MM.1S (cell line): ENCODE data around the gene DNAJC18.

ENCODE experiments used
- DNase-seq: peaks from one replicate; pipeline ENCODE4 v3.0.0-alpha.2; 2015
- H2AFZ ChIP-seq: fragments of 300-600 bp; sonication (generic); 2 replicates; pipeline ENCODE4 v1.6.0; 2016; ENCODE audit warnings: antibody characterized with exemption, low read length
- H3F3A ChIP-seq: fragments of 300-600 bp; sonication (generic); 2 replicates; pipeline ENCODE4 v1.6.1; 2016; ENCODE audit warnings: mild to moderate bottlenecking, antibody characterized with exemption, low read length, moderate library complexity, mixed read lengths; ENCODE audit not compliant: insufficient read depth
- H3K27ac ChIP-seq: fragments of 300-600 bp; sonication (generic); 2 replicates; pipeline ENCODE4 v1.5.1; 2016; ENCODE audit warnings: mild to moderate bottlenecking, low read length
- H3K27me3 ChIP-seq: fragments of 300-600 bp; sonication (generic); replicated peaks from 2 replicates; pipeline ENCODE4 v1.6.0; 2016; ENCODE audit warnings: low read length; ENCODE audit not compliant: insufficient read depth
- H3K36me3 ChIP-seq: fragments of 300-600 bp; sonication (generic); replicated peaks from 2 replicates; pipeline ENCODE4 v1.6.1; 2016; ENCODE audit warnings: mild to moderate bottlenecking, low read length, mixed read lengths; ENCODE audit not compliant: insufficient read depth
- H3K4me1 ChIP-seq: fragments of 300-600 bp; sonication (generic); 2 replicates; pipeline ENCODE4 v1.6.1; 2016; ENCODE audit warnings: low read length, mixed read lengths
- H3K4me2 ChIP-seq: fragments of 300-600 bp; sonication (generic); 2 replicates; pipeline ENCODE4 v1.6.0; 2016; ENCODE audit warnings: low read depth, low read length
- H3K4me3 ChIP-seq: fragments of 300-600 bp; sonication (generic); 2 replicates; pipeline ENCODE4 v1.5.1; 2016; ENCODE audit warnings: low read length, mixed read lengths
- H3K79me2 ChIP-seq: fragments of 300-600 bp; sonication (generic); 2 replicates; pipeline ENCODE4 v1.6.1; 2016; ENCODE audit warnings: mixed run types, low read length, mixed read lengths
- H3K9ac ChIP-seq: fragments of 300-600 bp; sonication (generic); 2 replicates; pipeline ENCODE4 v1.6.1; 2016; ENCODE audit warnings: low read length, mixed read lengths
- H3K9me2 ChIP-seq: fragments of 300-600 bp; sonication (generic); replicated peaks from 2 replicates; pipeline ENCODE4 v1.6.1; 2016; ENCODE audit warnings: mild to moderate bottlenecking, low read length, mixed read lengths; ENCODE audit not compliant: insufficient read depth
- H3K9me3 ChIP-seq: fragments of 300-600 bp; sonication (generic); replicated peaks from 2 replicates; pipeline ENCODE4 v1.6.1; 2016; ENCODE audit warnings: mild to moderate bottlenecking, low read length, mixed read lengths; ENCODE audit not compliant: insufficient read depth
- H4K20me1 ChIP-seq: fragments of 300-600 bp; sonication (generic); 2 replicates; pipeline ENCODE4 v1.6.1; 2016; ENCODE audit warnings: mild to moderate bottlenecking, low read length, moderate library complexity, mixed read lengths; ENCODE audit not compliant: insufficient read depth
- EZH2 ChIP-seq: fragments of 300-600 bp; sonication (generic); optimal IDR thresholded peaks from 2 replicates; pipeline ENCODE3; 2017; ENCODE audit warnings: low read depth, mild to moderate bottlenecking, antibody characterized with exemption, low read length, mixed read lengths
- EZH2phosphoT487 ChIP-seq: fragments of 300-600 bp; sonication (generic); IDR thresholded peaks from 2 replicates; pipeline ENCODE4 v1.6.1; 2018; ENCODE audit warnings: antibody characterized with exemption, low read length
- TF ChIP-seq, protein P1 (sequence below): fragments of 300-600 bp; sonication (generic); IDR thresholded peaks from 2 replicates; pipeline ENCODE4 v1.5.1; 2016; ENCODE audit warnings: antibody characterized with exemption, low read length, mixed read lengths

DNAJC18 gene

DNA sequence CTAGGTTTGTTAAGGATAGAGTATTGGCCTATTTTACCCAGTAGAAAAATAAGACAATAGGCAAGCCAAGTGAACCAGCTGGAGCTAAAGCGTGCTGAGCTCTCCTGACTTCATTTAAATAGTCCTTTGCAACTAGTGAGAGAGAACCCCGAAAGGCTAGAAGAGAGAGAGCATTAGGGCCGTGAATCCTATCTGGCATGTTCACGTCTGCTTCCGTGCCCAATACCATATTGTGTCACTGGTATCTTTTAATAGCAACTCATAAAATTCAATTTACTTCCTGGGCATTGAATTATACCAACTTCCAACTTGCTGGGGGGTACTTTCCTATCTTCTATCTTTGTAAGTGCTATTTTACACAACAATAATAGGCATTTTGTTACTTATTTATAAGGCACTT lies 13.8 kb downstream of the DNAJC18 start:
- Histone ChIP-seq H3K27ac (no peak overlapping the region), H3K9me3 (no peaks in the 10 kb centered on the region), H3K9ac (no peak overlapping the region), H3K4me3 (no peak overlapping the region), H2AFZ (no peak overlapping the region), H3K36me3 (no peaks in the 10 kb centered on the region), H3F3A (no peaks in the 10 kb centered on the region), H3K27me3 (no peaks in the 10 kb centered on the region), H4K20me1 (no peaks in the 10 kb centered on the region), H3K4me1 (no peaks in the 10 kb centered on the region), H3K9me2 (no peaks in the 10 kb centered on the region), H3K4me2 (no peak overlapping the region), H3K79me2 (no peaks in the 10 kb centered on the region)
- no peak for DNase-seq
- no peak for TF ChIP-seq EZH2
- TF ChIP-seq, protein P1, sequence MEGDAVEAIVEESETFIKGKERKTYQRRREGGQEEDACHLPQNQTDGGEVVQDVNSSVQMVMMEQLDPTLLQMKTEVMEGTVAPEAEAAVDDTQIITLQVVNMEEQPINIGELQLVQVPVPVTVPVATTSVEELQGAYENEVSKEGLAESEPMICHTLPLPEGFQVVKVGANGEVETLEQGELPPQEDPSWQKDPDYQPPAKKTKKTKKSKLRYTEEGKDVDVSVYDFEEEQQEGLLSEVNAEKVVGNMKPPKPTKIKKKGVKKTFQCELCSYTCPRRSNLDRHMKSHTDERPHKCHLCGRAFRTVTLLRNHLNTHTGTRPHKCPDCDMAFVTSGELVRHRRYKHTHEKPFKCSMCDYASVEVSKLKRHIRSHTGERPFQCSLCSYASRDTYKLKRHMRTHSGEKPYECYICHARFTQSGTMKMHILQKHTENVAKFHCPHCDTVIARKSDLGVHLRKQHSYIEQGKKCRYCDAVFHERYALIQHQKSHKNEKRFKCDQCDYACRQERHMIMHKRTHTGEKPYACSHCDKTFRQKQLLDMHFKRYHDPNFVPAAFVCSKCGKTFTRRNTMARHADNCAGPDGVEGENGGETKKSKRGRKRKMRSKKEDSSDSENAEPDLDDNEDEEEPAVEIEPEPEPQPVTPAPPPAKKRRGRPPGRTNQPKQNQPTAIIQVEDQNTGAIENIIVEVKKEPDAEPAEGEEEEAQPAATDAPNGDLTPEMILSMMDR, result no peak
- no peak for TF ChIP-seq EZH2phosphoT487

GRCh38 chr5:139422307-139422893 lies 16.9 kb downstream of the DNAJC18 start:
- DNase-seq, result peak; percentile 82
- no peaks in the 10 kb centered on the region for H4K20me1 ChIP-seq
- peaks cover 14% of the 10 kb centered on the region for H3K4me1 ChIP-seq
- no peak overlapping the region for H3K9ac ChIP-seq
- H3K4me2 ChIP-seq, result no peak overlapping the region
- no peaks in the 10 kb centered on the region; the same call in 1 of the 2 replicates for H3F3A ChIP-seq
- no peaks in the 10 kb centered on the region for H3K9me3 ChIP-seq
- H3K9me2 ChIP-seq, result no peaks in the 10 kb centered on the region
- H3K36me3 ChIP-seq, result no peaks in the 10 kb centered on the region
- no peak for TF ChIP-seq EZH2
- TF ChIP-seq, protein P1, result peak; percentile 90
- no peak overlapping the region for H2AFZ ChIP-seq
- H3K27me3 ChIP-seq, result no peaks in the 10 kb centered on the region
- H3K4me3 ChIP-seq, result no peak overlapping the region
- no peak overlapping the region for H3K27ac ChIP-seq
- H3K79me2 ChIP-seq, result no peaks in the 10 kb centered on the region

DNA sequence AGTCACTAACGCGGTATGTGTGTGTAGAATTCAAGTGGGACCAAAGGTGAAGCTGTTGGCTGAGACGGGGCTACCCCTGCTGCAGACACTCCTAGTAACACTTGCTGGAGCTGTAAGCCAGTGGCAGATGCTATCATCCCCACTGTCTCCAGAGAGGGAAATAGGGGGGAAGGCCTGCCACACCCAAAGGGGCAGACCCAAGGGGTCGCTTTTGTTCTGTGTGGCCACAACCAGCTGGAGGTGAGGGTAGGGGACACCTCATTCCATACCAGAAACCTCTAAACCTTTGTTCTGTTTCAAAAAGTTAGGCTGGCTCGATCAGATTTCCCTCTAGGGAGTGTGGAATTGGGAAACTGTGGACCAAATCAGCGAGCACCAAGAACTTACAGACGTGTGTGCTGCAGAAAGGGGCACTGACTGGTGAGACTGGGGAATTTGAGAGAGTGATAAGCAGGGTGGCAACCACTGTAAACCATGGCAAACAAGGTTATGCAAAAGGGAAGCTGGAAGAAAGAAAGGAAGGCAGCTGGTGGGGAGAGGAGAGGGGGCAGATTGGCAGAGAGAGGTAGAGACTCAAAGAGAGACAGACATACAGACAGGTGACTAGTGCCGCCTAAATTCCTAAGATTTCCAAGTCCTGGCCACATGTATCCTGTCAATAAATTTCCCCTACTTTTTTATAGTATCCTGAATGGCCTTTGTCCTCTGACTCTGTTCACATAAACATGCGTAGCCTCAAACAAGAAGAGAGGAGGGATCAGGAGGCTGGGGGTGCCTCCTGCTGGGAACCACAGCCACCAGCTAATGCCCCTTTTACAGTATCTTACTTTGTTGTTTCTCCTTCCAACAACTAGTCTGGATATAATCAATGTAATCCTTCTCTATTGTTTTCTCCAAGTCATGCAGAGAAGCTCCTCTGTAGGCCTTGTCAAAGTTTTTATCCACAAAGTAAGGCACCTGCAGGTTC lies 19.8 kb downstream of the DNAJC18 start:
- no peaks in the 10 kb centered on the region for H3K79me2 ChIP-seq
- no peak overlapping the region for H3K27ac ChIP-seq
- no peak overlapping the region for H2AFZ ChIP-seq
- TF ChIP-seq EZH2phosphoT487, result no peak
- TF ChIP-seq EZH2, result no peak
- TF ChIP-seq, protein P1, result no peak
- DNase-seq, result no peak
- no peak overlapping the region for H3K4me3 ChIP-seq
- no peaks in the 10 kb centered on the region for H3K36me3 ChIP-seq
- no peaks in the 10 kb centered on the region for H3K27me3 ChIP-seq
- H3K4me1 ChIP-seq, result peaks cover 38% of the 10 kb centered on the region
- no peak overlapping the region for H3K4me2 ChIP-seq
- no peaks in the 10 kb centered on the region for H3K9me3 ChIP-seq
- H3K9ac ChIP-seq, result no peak overlapping the region
- no peaks in the 10 kb centered on the region for H4K20me1 ChIP-seq
- H3K9me2 ChIP-seq, result no peaks in the 10 kb centered on the region
- peaks cover 19% of the 10 kb centered on the region for H3F3A ChIP-seq
